DMS114 treated with DMSO at 0.1 percent for 48 hours (cell line): ENCODE measurements around the gene ST6GALNAC4.

Experiments
- DNase-seq: peaks from one replicate; lab custom pipeline; 2025; ENCODE audit not compliant: unreplicated experiment; lab: John Stamatoyannopoulos, UW

Gene ST6GALNAC4

DNA sequence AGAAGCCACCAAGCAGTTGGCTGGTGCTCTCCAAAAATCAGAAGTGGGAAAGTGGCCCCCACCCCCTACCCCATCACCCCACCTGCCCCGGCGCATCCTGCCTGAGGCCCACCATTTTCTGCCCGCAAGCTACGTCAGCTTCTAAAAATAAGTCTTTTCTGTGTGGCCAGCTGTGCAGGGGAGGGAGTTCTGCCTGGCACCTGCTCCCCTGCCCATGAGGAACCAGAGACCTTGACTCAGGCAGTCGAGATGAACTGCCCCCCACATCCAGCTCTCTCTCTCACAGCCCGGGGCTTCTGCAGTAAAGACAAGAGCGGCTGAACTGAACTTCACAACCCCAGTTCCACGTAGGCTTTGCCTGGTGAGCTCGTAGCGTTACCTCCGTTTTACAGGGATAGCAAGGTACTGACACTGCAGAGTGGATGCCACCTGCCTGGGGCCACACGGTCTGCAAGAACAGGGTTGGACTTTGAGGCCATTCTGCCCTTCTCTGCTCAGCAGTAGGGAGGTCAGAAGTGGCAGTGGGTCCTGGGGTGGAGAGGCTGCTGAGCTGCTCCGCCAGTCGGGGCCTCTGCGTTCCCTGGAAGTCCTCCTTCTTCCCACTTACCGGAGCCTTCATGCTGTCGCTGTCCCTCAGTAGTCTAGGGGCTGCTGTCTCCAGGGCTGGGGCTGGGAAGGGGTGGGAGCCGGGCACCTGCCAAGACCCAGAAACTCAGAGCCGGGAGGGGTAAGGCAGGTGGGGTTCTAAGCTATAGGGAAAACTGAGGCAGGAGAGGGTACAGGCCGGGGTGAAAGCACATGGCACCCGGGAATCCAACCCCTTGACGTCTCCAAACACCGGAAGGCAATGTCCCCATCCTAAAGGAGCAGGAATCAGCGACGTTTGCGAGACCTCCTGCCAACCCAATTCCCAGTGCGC is 781 bp downstream of the ST6GALNAC4 start:
- DNase-seq, result no peak

DNA sequence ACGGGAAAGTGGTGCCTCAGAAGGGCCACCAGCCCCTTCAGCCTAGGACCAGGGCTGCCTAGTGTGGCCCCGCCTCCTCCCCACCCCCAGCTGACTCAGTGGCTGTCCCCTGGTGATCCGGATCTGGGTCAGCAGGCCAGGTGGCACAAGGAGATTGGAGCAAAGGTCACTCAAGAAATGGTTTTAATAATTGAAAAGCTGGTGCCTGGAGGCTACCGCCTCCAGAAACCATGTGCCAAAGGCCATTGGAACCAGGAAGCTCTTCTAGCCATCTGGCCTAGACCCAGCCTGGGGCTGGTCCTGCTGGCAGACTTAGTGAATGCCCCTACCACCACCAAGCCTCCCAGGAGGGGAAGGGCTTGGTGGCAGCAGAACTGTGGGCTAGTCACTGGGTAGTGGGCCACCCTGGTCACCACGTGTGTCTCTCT is 1.5 kb downstream of the ST6GALNAC4 start:
- DNase-seq, result no peak

DNA sequence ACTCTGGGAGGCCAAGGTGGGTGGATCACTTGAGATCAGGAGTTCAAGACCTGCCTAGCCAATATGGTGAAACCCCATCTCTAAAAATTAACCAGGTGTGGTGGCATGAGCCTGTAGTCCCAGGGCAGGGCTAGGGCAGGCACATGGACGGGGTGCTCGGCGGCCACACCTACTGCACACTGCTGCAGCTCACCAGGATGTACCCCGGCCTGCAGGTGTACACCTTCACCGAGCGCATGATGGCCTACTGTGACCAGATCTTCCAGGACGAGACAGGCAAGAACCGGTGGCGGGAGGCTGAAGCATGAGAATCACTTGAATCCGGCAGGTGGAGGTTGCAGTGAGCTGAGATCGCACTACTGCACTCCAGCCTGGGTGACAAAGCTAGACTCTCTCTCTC is 3.2 kb downstream of the ST6GALNAC4 start:
- no peak for DNase-seq

DNA sequence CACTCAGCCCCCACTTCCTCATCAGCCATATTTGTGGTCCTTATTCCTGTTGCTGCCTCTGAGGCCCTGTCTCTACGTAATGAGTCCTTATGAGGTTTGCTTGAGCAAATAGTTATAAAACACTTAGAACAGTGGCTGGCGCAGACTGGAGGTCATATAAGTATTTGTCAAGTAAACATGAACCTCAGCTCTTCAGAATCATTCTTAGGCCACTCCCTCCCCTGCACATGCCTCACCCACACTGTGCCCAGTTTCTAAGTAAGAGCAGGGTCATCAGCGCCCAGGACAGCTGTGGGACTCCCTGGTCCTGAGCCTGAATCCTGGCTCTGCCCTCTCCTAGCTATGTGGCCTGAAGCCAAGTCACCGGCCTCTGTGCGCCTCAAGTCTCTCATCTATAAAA is 4.0 kb downstream of the ST6GALNAC4 start:
- DNase-seq, result no peak

DNA sequence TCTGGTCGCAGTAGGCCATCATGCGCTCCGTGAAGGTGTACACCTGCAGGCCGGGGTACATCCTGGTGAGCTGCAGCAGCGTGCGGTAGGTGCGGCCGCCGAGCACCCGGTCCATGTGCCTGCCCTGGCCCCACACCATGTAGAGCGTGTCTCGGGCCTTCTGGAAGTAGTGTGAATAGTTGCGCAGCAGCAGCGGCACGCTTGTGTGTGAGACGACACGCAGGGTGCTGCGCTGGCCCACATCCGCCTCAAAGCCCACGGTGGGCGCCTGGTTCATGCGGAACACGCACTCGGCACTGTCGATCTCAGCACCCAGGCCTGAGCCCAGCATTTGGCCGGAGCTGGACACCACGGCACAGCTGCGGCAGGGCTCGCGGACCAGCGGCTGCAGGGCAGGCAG is 4.5 kb downstream of the ST6GALNAC4 start:
- DNase-seq, result no peak

DNA sequence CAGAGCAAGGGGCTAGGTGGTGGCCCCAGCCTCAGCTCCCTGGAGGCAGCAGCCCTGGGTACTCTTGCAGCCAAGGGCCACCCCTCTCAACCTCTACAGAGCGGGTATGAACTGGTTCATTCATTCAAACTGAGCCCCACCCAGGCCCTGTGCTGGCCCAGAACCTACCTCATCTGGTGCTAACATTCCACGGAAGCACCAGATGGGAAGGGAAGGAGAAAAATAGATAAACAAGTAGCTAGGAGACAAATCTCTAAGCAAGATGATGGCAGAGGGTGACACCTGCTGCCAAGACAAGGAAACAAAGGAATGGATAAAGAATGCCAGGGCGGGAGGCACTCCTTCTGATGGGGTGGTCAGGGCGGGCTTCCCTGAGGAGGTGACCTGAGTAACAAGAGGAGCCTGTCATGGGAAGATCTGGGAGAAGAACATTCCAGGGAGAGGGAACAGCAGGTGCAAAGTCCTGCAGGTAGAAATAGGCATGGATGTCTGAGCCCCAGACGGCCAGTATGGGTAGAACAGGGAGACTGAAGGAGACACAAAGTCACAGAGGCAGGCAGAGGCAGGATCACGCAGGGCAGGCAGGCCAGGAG is 6.1 kb downstream of the ST6GALNAC4 start:
- DNase-seq, result no peak

DNA sequence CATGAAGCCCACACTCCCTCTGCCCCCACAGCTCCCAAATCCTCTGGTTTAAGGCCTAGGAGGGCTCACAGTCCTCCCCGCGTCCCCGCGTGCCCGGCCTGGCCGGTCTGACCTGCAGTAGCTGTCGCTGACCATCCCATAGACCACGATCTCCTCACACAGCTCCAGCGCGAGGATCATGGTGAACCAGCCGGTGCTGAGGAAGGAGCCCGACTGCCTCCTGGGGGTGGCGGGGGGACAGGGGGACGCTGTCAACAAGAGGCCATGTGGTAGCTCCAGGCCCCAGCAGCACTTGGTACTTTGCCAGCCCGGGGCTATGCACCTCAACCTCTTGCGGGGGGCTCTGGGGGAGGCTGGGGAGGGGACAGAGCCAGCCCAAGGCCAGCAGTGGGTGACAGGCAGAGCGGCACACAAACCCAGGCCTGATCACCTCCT is 7.0 kb downstream of the ST6GALNAC4 start:
- DNase-seq, result no peak

DNA sequence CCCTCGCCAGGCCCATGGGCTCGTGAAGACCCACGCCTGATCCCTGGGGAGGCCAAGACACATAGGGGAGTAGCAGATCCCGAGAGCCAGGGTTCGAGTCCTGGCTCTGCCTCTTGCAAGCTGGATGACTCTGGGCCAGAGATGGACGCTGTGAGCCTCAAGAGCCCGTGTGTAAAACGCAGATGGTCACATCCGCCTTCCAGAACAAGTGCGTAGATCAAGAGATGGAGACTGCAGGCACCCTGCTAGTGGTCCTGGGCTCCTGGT is 8.2 kb downstream of the ST6GALNAC4 start:
- no peak for DNase-seq

DNA sequence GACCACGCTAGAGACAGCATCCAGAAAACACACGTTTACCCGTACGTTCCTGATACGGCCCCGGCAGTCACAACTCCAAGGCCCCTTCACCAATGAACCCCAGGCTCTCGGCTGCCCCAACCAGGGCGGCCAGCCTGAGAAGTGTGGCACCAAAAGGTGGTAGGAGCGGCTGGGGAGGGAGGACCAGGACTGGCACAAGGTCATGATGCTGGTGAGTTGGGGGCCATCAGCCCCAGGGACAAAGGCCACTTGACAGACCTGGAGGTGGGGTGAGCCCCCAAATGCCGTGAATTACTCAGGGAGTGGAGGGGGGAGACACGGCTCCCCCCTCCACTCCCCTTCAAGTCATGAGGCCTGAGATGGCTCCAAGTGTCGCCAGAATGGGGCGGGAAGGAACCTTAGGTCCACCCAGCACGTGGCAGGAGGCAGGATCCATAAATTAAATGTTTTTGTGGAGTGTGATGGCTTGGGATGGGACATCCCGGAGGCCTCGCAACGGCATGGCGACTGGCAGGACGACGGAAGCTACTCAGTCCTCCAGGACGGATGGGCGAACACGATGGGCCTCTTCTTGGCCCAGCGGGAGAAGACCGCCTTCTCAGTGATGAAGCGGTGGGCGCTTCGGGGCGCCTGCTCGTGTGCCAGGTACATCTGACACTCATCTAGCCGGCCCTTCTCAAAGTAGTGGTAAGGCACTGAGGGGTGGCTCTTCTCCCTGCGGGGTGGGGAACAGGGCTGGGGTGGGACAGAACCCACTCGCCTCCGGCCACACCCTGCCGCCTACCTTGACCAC is 8.8 kb downstream of the ST6GALNAC4 start:
- no peak for DNase-seq

DNA sequence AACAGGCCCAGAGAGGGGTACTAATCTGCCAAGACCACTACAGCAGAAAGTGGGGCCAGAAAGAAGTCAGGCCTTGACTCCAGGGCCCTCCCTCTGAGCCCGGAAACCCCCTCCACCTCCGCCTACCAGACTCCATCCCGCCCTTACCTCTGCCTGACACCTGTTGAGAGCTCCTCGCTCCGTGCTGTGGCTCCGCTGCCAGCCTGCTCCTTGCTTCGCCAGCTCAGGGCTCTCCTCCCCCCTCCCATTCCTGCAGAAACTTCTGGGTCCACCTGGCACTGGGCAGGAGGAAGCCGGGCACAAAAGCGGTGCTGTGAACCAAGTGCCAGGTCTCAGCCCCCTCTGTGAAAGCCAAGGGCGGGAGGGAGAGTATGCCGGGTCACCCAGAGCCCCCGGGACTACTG is 11.1 kb downstream of the ST6GALNAC4 start:
- no peak for DNase-seq

DNA sequence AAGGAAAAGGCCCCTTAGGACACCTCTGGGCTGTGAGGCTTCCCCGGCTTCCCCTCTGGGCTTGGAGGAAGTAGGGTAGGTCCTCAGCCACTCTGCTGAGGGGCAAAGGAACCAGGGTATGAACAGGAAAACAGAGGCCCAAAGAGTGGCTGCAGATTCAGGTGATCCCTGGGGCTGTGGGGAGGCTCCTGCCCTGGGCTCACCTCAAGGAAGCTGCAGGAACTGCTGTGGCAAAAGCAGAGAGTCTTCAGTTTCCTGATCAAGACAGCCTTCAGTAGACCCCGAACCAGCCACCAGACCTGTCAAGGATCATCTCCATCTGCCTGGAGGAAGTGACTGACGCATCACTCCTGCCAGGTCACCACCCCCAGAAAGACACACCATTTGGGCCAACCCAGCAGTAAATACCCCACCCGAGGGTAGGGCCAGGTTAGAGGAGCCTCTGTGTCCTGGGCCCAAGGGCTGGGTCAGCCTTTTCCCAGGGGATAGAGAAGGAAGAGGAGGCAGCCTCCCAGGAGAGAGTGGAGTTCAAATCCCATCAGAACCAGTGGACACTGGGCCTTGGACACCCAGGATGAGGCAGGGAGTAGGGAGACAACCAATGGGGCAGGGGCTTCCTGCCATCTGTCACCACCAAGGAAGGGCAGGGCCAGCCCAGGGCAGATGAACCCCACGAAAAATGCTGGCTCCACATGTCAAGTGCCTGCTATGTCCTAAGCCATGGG is 11.7 kb downstream of the ST6GALNAC4 start:
- DNase-seq, result no peak

DNA sequence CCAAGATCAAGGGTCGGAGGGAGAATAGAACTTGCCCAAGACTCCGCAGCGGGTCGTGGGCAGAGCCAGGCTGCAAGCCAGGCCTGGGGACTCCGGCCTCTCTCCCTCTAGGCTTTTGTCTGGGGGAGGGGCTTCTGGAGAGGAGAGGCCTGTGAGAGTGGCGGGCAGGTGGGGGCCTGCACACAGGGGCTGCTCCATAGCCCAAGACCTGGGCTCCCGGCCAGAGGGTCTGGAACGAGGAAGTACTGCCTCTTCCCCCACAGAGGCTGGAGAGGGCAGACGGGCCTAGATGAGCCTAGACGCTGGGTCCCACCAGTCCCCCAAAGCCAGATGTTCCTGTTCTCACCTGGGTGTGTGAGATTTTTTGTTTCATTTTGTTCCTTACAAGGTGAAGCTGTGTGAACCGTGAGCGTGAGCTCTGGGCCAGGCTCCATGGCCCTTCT is 12.3 kb downstream of the ST6GALNAC4 start:
- DNase-seq, result no peak

DNA sequence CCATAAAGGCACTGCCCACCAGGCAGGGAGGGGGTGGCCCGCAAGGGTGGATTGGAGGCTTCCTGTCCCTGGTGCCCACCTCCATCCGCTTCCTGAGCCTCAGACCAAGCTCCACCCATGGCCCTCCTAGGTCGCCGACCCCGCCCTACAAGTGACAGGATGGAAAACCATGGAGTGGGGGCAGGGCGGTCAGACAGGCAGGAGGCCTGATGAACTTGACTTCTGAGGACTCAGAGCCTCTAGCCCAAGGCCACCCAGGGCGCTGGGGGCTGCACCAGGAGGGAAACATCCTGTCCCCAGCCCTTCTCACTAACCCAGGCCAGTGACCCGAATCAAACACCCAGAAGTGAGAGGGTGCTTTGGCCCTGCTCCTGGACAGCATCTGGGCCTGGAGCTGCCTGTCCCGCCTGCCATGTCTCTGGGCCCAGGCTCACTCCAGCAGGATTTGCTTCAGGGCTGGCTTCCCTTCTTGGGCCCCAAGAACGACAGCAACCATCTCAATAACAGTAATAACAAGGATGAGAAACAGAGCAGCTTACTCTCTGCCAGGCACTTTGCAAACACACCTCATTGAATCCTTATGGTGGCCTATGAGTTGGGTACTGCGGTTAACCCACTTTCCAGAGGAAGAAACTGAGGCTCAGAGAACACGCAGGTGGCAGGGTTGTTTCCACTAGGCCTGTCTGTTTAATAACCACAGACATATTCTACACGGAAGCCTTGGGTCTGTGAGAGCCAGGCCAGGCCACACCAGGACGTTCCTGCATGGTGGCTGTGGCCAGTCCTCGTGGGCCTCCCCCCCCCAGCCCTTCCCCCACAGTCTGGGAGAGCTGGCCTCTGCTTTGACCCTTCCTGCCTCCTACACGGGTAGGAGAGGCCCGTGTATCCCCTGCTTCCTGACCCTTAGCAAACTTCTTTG is 13.0 kb downstream of the ST6GALNAC4 start:
- DNase-seq, result no peak

DNA sequence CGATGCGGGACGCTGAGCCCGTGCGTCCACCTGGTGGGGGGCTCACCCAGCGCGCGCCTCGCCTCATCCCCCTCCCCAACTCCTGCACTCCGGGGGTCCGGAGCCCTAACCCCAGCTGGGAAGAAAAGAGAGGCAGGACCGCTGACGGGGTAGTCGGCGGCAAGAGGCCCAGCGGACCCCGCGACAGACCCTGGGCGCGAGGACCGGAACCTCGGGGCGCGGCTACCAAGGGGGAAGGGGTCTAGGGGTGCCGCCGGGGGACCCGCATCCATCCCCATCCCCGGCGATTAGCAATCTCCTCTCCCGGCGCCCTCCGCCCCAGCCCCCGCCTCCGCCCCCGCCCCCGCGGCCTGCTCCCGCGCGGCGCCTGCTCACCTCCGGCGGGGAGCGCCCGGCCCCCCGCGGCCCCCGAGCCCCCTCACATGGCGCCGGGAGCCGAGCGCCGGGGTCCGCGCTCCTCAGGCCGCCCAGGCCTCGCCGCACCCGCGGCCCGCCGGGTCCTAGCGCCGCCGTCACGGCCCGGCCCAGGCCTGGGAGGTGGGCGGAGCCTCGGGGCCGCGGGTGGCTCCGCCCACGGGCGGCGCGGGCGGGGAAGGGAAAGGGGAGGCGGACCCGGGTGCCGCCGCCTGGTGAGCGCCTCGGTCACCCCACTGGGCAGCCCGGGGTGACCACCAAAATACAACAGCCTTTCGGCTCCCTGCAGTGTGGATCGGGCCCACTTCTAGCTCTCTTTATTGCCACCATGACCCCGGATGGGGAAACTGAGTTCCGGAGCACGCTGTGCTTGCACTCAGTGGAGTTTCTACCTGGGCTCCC is 17.5 kb downstream of the ST6GALNAC4 start, which contains the start of gene ST6GALNAC6:
Gene ST6GALNAC6 (minus strand): TSS at position 476 of the 816 bp plus-strand sequence. CDS start 1,622 bp downstream, outside the sequence.
- no peak for DNase-seq

DNA sequence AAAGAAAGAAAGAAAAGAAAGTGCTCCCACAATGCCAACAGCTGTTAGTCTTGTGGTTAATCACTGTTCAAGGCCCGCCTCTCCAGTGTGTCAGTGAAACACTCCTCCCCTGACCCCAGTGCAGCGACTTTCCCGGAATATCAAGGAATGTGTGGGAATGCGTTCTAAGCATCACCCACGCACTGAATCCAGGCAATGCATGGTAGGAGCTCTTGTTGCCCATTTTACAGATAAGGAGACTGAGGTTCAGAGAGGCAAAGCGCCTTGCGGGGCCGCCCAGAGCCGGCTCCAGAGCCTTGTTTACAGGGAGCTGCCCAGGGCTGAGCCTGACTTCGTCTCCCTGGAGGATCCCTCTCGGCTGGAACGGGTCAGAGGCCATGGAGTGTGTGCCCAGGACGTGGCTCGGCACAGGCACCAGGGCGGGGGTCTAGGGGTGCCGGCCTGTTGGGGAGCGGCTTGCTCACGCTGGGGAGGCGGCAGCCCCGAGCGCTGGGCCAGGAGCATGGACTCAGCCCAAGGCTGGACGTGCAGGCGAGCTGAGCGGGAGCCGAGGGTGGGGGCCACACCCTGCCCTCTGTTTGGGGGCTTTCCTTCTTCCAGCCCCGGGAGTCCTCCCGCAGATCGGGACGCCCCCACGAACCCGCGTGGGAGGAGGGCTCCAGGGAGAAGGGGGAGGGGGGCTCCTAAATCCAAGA is 18.3 kb downstream of the ST6GALNAC4 start:
- DNase-seq, result no peak

DNA sequence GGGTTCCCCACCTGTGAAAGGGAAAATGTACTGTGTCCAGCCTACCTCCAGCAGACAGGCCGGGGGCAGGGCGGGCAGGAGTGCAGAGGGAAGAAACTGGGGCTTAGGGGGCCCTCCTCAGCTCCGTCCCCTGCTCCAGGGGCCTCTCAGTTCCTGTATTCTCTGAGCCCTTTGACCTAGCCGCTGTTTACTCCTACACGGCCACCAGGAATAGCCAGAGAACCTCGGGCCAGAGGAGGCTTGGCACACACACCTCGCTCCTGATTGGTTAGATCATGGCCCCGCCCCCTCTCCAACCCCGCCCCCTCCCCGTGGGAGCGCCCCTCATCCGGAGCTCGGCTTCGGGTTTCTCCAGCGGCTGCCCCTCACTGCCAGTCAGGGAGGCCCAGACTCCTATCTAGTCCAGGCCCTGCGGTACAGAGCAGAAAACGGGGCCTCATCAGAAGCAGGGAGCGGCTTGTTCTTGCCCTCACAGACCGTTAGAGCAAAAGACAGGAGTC is 19.6 kb downstream of the ST6GALNAC4 start:
- peak; percentile 16 for DNase-seq

DNA sequence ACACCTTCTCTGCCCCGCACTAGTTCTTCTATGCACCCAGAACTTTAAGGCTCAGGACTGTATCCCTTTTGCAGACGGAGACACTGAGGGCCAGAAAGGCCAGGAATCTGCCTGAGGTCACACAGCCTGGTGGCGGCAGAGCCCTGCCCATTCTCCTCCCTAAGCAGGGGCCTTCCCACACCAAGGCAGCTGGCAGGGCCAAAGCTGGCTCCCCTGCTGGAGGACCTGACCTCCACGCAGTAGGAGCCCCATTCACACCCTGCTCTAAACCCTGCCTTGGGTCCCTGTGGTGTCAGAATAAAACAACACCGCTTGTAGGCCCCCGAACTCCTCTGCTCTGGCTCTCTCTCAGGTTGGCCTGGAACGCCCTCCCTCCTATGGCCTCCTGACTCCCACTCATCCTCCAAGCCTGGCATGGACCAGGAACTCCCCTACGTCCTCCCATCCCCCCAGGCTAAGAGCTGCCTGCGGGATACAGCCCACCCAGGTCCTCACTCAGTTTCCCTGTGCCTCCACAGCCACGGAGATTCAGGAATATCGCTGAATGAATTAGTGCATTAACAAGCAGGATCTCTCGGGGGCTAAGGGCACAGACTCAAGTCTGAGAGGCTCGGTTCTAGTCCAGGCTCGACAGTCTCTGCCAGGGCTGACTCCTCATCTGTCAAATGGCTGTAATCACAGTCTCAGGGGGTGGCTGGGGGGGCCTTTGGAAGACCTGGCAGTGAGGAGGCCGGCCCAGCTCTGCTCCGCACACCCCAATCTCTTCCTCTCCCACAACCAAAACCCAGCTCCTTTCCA is 20.2 kb downstream of the ST6GALNAC4 start:
- no peak for DNase-seq

DNA sequence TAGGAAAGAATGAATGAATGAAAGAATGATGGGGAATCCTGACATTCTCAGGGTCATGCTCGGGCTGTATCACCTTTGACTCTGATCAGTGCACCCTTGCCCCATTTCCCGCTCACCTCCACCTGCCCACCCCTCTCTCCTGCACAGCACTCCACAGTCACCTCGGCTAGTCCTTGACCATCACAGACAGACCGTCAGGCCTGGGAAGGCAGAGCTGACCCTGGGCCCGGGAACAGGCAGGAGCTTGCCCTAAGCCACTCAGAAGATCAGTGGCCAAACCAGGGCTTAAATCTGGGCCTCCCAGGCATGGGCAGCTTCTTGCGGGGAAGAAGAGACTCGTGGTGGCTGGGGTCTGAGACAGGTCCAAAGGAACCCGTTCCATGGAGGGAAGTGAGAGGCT is 21.0 kb downstream of the ST6GALNAC4 start:
- no peak for DNase-seq
